NCI-H1105 treated with DMSO at 0.1 percent for 48 hours (cell line): Measurements from ENCODE around the gene KCNQ1.

Experiments
- DNase-seq: peaks from one replicate; lab custom pipeline; 2025; lab: John Stamatoyannopoulos, UW

Gene KCNQ1

GRCh38 chr11:2535673-2536439 is 91.0 kb downstream of the KCNQ1 start:
- no peak for DNase-seq

- no peak for DNase-seq
Measured at GRCh38 chr11:2536440-2536989, 91.7 kb downstream of the KCNQ1 start.

- no peak for DNase-seq
Measured at GRCh38 chr11:2537010-2537705, 92.3 kb downstream of the KCNQ1 start.

GRCh38 chr11:2537896-2538724 is 93.3 kb downstream of the KCNQ1 start:
- no peak for DNase-seq

- no peak for DNase-seq
Measured at GRCh38 chr11:2538951-2539350, 94.1 kb downstream of the KCNQ1 start.

- no peak for DNase-seq
Measured at GRCh38 chr11:2539371-2540222, 94.8 kb downstream of the KCNQ1 start.

GRCh38 chr11:2540223-2540991 is 95.6 kb downstream of the KCNQ1 start:
- DNase-seq: no peak

- no peak for DNase-seq
Measured at GRCh38 chr11:2540992-2541680, 96.3 kb downstream of the KCNQ1 start.

GRCh38 chr11:2541881-2542361 is 97.1 kb downstream of the KCNQ1 start:
- no peak for DNase-seq

- DNase-seq: no peak
Measured at GRCh38 chr11:2542406-2542805, 97.6 kb downstream of the KCNQ1 start.

GRCh38 chr11:2547806-2548205 is 103.0 kb downstream of the KCNQ1 start:
- no peak for DNase-seq

- DNase-seq: no peak
Measured at GRCh38 chr11:2548596-2548995, 103.8 kb downstream of the KCNQ1 start.

GRCh38 chr11:2549080-2549479 is 104.3 kb downstream of the KCNQ1 start:
- no peak for DNase-seq

- no peak for DNase-seq
Measured at GRCh38 chr11:2549491-2549875, 104.7 kb downstream of the KCNQ1 start.

GRCh38 chr11:2549876-2550605 is 105.2 kb downstream of the KCNQ1 start:
- no peak for DNase-seq

GRCh38 chr11:2550606-2550970 is 105.8 kb downstream of the KCNQ1 start:
- no peak for DNase-seq

GRCh38 chr11:2551131-2551530 is 106.3 kb downstream of the KCNQ1 start:
- DNase-seq: no peak

- DNase-seq: no peak
Measured at GRCh38 chr11:2552210-2552609, 107.4 kb downstream of the KCNQ1 start.

GRCh38 chr11:2553198-2553597 is 108.4 kb downstream of the KCNQ1 start:
- DNase-seq: no peak
